ENCODE data around the gene ZNF91. TPM values are rescaled to one million over a fixed set of nuclear protein-coding genes. Genes with fewer than 3 reads are reported as not detected.

Gene ZNF91
- total and polyA plus RNA-seq, 2 of the 4 experiments (the other 2 are of a cell fraction): 7.9 to 17.0 TPM

DNA sequence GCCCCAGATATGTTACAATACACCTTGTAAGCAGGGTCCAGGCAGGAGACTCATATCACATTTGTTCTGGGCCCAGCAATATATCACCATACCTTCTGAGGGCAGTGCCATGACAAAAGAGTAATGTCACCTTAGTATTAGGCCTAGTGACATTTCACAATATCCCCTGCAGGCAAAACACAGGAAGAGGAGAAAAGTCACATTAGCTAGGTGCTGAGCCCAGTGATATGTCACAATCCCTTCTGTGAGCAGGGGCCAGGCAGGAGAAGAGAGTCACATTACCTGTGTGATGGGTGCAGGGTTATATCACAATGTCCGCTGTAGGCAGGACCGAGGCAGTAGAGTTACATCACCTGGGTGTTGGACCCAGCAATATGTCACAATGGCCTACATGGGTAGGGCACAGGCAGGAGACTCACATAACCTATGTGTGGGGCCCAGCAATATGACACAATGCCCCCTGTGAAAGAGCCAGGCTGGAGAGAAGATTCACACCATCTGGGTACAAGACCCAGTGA lies 12.4 kb upstream of the ZNF91 start:
- no peak overlapping the region for H2BK15ac ChIP-seq (ENCODE audit: low read depth, low read length)
- no peak overlapping the region for H3K4me2 ChIP-seq (ENCODE audit: low read depth, low read length)
- no TSS peak for BruUV-seq (replicated peaks)
- ChIA-PET CTCF (no interaction called here), POLR2A (ENCODE audit: unreplicated experiment) (no interaction called here)
- H3K79me1 ChIP-seq (ENCODE audit: low read depth in 1 of 2, low read length in 2 of 2): no peaks in the 10 kb centered on the region
- H3K4me3 ChIP-seq (ENCODE audit: insufficient read depth, low read depth, low read length): no peak overlapping the region
- H4K5ac ChIP-seq (ENCODE audit: low read depth, low read length): no peak overlapping the region
- no peak overlapping the region for H2BK120ac ChIP-seq (ENCODE audit: low read depth, low read length)
- no peak overlapping the region for H3K4ac ChIP-seq (ENCODE audit: low read depth, low read length)
- dilution Hi-C loops (cut with HindIII; ENCODE audit: low sequenced_read_pairs, unreplicated experiment): no loop called here
- no peaks in the 10 kb centered on the region for H3K4me1 ChIP-seq (ENCODE audit: control insufficient read depth, insufficient read depth, low read length)
- TF ChIP-seq POLR2A (IDR thresholded peaks at IDR 0.05; ENCODE audit: low read depth, low read length) (no peak), CEBPB (IDR thresholded peaks at IDR 0.05; ENCODE audit: low read depth, low read length) (0 out of 2 replicates have a peak, but pooled peaks have one; percentile 4)
- no peak overlapping the region for H2BK5ac ChIP-seq (ENCODE audit: low read depth, low read length, poor library complexity, severe bottlenecking)
- H3K18ac ChIP-seq (ENCODE audit: low read depth, low read length): no peak overlapping the region
- no peak overlapping the region for H4K91ac ChIP-seq (ENCODE audit: insufficient read depth, low read depth, low read length)
- peaks cover 6% of the 10 kb centered on the region for H3K9me3 ChIP-seq (ENCODE audit: control insufficient read depth, insufficient read depth, low read length)
- no peaks in the 10 kb centered on the region for H4K20me1 ChIP-seq (ENCODE audit: insufficient read depth, low read length)
- no peak overlapping the region for H3K27ac ChIP-seq (ENCODE audit: insufficient read depth, low read length)
- H3K36me3 ChIP-seq (ENCODE audit: control insufficient read depth, insufficient read depth, low read length): no peaks in the 10 kb centered on the region
- no CpG with 5 or more reads among the region's 2 CpGs for WGBS, 2 experiments (ENCODE audit: extremely low coverage in 2 of 2, insufficient read length in 1 of 2)
- no peak overlapping the region for H3K9ac ChIP-seq (ENCODE audit: low read depth, low read length)
- H3K56ac ChIP-seq (ENCODE audit: extremely low read depth, insufficient read depth, low read length): no peak overlapping the region
- no peak overlapping the region for H3K23ac ChIP-seq (ENCODE audit: low read depth, low read length)
- no peak overlapping the region for H3K14ac ChIP-seq (replicated peaks; ENCODE audit: low read depth, low read length)
- intact Hi-C loops (cut with micrococcal nuclease): no loop called here
- no peaks in the 10 kb centered on the region for H3K9me1 ChIP-seq (ENCODE audit: insufficient read depth, low read length)
- no peaks in the 10 kb centered on the region for H3K27me3 ChIP-seq (ENCODE audit: control insufficient read depth, insufficient read depth, low read length)
- H4K8ac ChIP-seq (ENCODE audit: low read depth in 2 of 2, low read length in 2 of 2): no peak overlapping the region
- no peak for ATAC-seq (ENCODE audit: low read depth)
- no peak overlapping the region for H2AK9ac ChIP-seq (replicated peaks; ENCODE audit: low read depth, low read length, poor library complexity)
- in situ Hi-C loops (cut with MboI; ENCODE audit: low sequenced_read_pairs): no loop called here
- no peak overlapping the region for H2BK20ac ChIP-seq (ENCODE audit: low read depth, low read length)
- DNase-seq: no peak
- H2AFZ ChIP-seq (replicated peaks; ENCODE audit: low read length, poor library complexity): no peak overlapping the region
- H2AK5ac ChIP-seq (ENCODE audit: low read depth, low read length): no peak overlapping the region
